ENCODE results near the gene GAB2. TPM values are rescaled to one million over a fixed set of nuclear protein-coding genes. Genes with fewer than 3 reads are reported as not detected.
"Not testable (repeated sequence)": the region's sequence is repeated elsewhere in the genome, so short reads cannot be mapped to it uniquely, and the experiment has no call there.

GAB2 gene
- total RNA-seq, 2 experiments from 2014 or later: 1.2 to 1.3 TPM

GRCh38 chr11:78179459-78180071 is 238.1 kb downstream of the GAB2 start:
- intact Hi-C loops (cut with micrococcal nuclease; ENCODE audit: unreplicated experiment): no loop called here
- Histone ChIP-seq H3K9me3 (ENCODE audit: low read length) (no peaks in the 10 kb centered on the region), H3K4me2 (ENCODE audit: low read length) (no peak overlapping the region), H3K27ac (ENCODE audit: low read depth, low read length, poor library complexity, severe bottlenecking) (no peak overlapping the region), H3K79me2 (ENCODE audit: insufficient read depth, low read depth, low read length) (no peaks in the 10 kb centered on the region), H3K9me2 (ENCODE audit: insufficient read depth, low read length) (no peaks in the 10 kb centered on the region), H3K36me3 (ENCODE audit: insufficient read depth, low read length) (no peaks in the 10 kb centered on the region), H3K4me3 (ENCODE audit: low read depth, low read length, poor library complexity, severe bottlenecking) (no peak overlapping the region), H3K4me1 (ENCODE audit: insufficient read depth, low read length, poor library complexity, severe bottlenecking) (no peaks in the 10 kb centered on the region), H2AFZ (ENCODE audit: low read length) (no peak overlapping the region), H4K20me1 (ENCODE audit: insufficient read depth, low read length) (no peaks in the 10 kb centered on the region)
- BruUV-seq (replicated peaks): no TSS peak
- DNase-seq (ENCODE audit: low spot score): no peak
- CTCF ChIA-PET (ENCODE audit: unreplicated experiment): no interaction called here
- POLR2A ChIA-PET: no interaction called here
- TF ChIP-seq CTCF (conservative IDR thresholded peaks at IDR 0.05; ENCODE audit: low read length) (no peak), EZH2phosphoT487 (IDR thresholded peaks at IDR 0.05; ENCODE audit: borderline replicate concordance, low read depth, low read length) (no peak)

GRCh38 chr11:78177216-78177615 is 240.4 kb downstream of the GAB2 start:
- TF ChIP-seq EZH2phosphoT487 (IDR thresholded peaks at IDR 0.05; ENCODE audit: borderline replicate concordance, low read depth, low read length): no peak
- no peak for TF ChIP-seq CTCF (conservative IDR thresholded peaks at IDR 0.05; ENCODE audit: low read length)
- Histone ChIP-seq H3K79me2 (ENCODE audit: insufficient read depth, low read depth, low read length) (no peaks in the 10 kb centered on the region), H4K20me1 (ENCODE audit: insufficient read depth, low read length) (no peaks in the 10 kb centered on the region), H3K4me3 (ENCODE audit: low read depth, low read length, poor library complexity, severe bottlenecking) (no peak overlapping the region), H3K9me3 (ENCODE audit: low read length) (no peaks in the 10 kb centered on the region), H3K36me3 (ENCODE audit: insufficient read depth, low read length) (no peaks in the 10 kb centered on the region), H3K27ac (ENCODE audit: low read depth, low read length, poor library complexity, severe bottlenecking) (no peak overlapping the region), H2AFZ (ENCODE audit: low read length) (no peak overlapping the region), H3K9me2 (ENCODE audit: insufficient read depth, low read length) (no peaks in the 10 kb centered on the region), H3K4me1 (ENCODE audit: insufficient read depth, low read length, poor library complexity, severe bottlenecking) (no peaks in the 10 kb centered on the region), H3K4me2 (ENCODE audit: low read length) (no peak overlapping the region)
- POLR2A ChIA-PET: no interaction called here
- no TSS peak for BruUV-seq (replicated peaks)
- intact Hi-C loops (cut with micrococcal nuclease; ENCODE audit: unreplicated experiment): no loop called here
- no peak for DNase-seq (ENCODE audit: low spot score)
- CTCF ChIA-PET (ENCODE audit: unreplicated experiment): no interaction called here

GRCh38 chr11:78176605-78177141 is 240.9 kb downstream of the GAB2 start:
- Histone ChIP-seq H3K27ac (ENCODE audit: low read depth, low read length, poor library complexity, severe bottlenecking) (no peak overlapping the region), H3K9me3 (ENCODE audit: low read length) (no peaks in the 10 kb centered on the region)
- TF ChIP-seq CTCF (conservative IDR thresholded peaks at IDR 0.05; ENCODE audit: low read length): no peak
- TF ChIP-seq EZH2phosphoT487 (IDR thresholded peaks at IDR 0.05; ENCODE audit: borderline replicate concordance, low read depth, low read length): no peak

GRCh38 chr11:78175862-78176261 is 241.8 kb downstream of the GAB2 start:
- intact Hi-C loops (cut with micrococcal nuclease; ENCODE audit: unreplicated experiment); H3K4me3 ChIP-seq (ENCODE audit: low read depth, low read length, poor library complexity, severe bottlenecking); H3K9me2 ChIP-seq (ENCODE audit: insufficient read depth, low read length); H3K4me2 ChIP-seq (ENCODE audit: low read length); H4K20me1 ChIP-seq (ENCODE audit: insufficient read depth, low read length); H3K4me1 ChIP-seq (ENCODE audit: insufficient read depth, low read length, poor library complexity, severe bottlenecking); H3K9me3 ChIP-seq (ENCODE audit: low read length); POLR2A ChIA-PET; H3K79me2 ChIP-seq (ENCODE audit: insufficient read depth, low read depth, low read length); DNase-seq (ENCODE audit: low spot score); H2AFZ ChIP-seq (ENCODE audit: low read length); H3K36me3 ChIP-seq (ENCODE audit: insufficient read depth, low read length); H3K27ac ChIP-seq (ENCODE audit: low read depth, low read length, poor library complexity, severe bottlenecking); BruUV-seq (replicated peaks); CTCF ChIA-PET (ENCODE audit: unreplicated experiment): not testable (repeated sequence)

More at GRCh38 chr11:78176605-78177141, 240.9 kb downstream of the GAB2 start:
- ChIA-PET POLR2A (no interaction called here), CTCF (ENCODE audit: unreplicated experiment) (no interaction called here)
- Histone ChIP-seq H3K4me3 (ENCODE audit: low read depth, low read length, poor library complexity, severe bottlenecking) (no peak overlapping the region), H3K9me2 (ENCODE audit: insufficient read depth, low read length) (no peaks in the 10 kb centered on the region), H2AFZ (ENCODE audit: low read length) (no peak overlapping the region), H3K4me1 (ENCODE audit: insufficient read depth, low read length, poor library complexity, severe bottlenecking) (no peaks in the 10 kb centered on the region), H3K36me3 (ENCODE audit: insufficient read depth, low read length) (no peaks in the 10 kb centered on the region), H3K79me2 (ENCODE audit: insufficient read depth, low read depth, low read length) (no peaks in the 10 kb centered on the region), H3K4me2 (ENCODE audit: low read length) (no peak overlapping the region), H4K20me1 (ENCODE audit: insufficient read depth, low read length) (no peaks in the 10 kb centered on the region)
- DNase-seq (ENCODE audit: low spot score): no peak
- no TSS peak for BruUV-seq (replicated peaks)
- intact Hi-C loops (cut with micrococcal nuclease; ENCODE audit: unreplicated experiment): no loop called here
